ENCODE results near the gene BANF2.

The BANF2 gene

GRCh38 chr20:17669306-17669931 lies 30.3 kb upstream of the BANF2 start:
- TF ChIP-seq, protein P1, sequence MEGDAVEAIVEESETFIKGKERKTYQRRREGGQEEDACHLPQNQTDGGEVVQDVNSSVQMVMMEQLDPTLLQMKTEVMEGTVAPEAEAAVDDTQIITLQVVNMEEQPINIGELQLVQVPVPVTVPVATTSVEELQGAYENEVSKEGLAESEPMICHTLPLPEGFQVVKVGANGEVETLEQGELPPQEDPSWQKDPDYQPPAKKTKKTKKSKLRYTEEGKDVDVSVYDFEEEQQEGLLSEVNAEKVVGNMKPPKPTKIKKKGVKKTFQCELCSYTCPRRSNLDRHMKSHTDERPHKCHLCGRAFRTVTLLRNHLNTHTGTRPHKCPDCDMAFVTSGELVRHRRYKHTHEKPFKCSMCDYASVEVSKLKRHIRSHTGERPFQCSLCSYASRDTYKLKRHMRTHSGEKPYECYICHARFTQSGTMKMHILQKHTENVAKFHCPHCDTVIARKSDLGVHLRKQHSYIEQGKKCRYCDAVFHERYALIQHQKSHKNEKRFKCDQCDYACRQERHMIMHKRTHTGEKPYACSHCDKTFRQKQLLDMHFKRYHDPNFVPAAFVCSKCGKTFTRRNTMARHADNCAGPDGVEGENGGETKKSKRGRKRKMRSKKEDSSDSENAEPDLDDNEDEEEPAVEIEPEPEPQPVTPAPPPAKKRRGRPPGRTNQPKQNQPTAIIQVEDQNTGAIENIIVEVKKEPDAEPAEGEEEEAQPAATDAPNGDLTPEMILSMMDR (conservative IDR thresholded peaks at IDR 0.05; ENCODE audit: control insufficient read depth, insufficient read depth, low read depth, low read length), result no peak
- no peak overlapping the region for H3K4me3 ChIP-seq (ENCODE audit: control insufficient read depth, low read depth, low read length)
- DNase-seq (ENCODE audit: low read depth), result no peak

DNA sequence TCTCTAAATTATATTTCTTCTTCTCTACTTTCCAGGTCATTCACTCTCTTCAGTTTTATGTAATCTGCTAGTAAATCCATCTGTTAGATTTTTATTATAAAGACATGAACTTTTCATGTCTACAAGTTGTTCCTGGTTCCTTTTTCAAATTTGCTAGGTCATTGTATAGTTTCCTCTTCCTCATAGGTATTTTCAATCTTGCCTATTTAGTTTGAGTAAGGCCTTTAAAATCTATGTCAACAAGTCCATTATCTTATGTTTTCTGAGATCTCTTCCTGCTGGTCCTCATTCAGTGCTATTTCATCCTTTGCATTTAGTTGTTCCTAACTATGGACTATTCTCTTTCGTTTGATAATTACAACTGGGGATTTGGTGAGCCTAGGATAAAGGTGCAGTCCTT lies 28.8 kb upstream of the BANF2 start:
- no peak overlapping the region for H3K4me3 ChIP-seq (ENCODE audit: control insufficient read depth, low read depth, low read length)
- no peak for DNase-seq (ENCODE audit: low read depth)
- TF ChIP-seq, protein P1 (conservative IDR thresholded peaks at IDR 0.05; ENCODE audit: control insufficient read depth, insufficient read depth, low read depth, low read length), result no peak

DNA sequence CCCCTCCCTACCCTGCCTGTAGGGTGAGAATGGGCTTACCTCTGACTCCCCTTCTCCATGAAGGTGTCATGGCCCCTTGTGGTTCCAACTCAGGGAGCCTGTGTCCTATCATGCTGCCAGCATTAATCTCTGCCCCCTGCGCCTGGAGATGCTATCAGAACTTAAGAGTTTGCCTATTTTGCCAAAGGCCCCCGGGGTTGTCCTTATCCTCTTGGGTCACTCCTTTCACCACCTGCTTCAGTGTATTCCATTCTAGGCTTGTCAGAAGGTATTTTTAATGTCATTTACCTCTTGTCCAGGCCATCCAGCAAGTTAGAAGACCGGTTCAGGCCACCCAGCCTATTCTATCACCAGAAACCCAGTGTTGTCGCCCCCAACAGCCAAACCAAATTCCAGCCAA lies 28.2 kb upstream of the BANF2 start:
- TF ChIP-seq, protein P1 (conservative IDR thresholded peaks at IDR 0.05; ENCODE audit: control insufficient read depth, insufficient read depth, low read depth, low read length), result no peak
- no peak for DNase-seq (ENCODE audit: low read depth)
- no peak overlapping the region for H3K4me3 ChIP-seq (ENCODE audit: control insufficient read depth, low read depth, low read length)

DNA sequence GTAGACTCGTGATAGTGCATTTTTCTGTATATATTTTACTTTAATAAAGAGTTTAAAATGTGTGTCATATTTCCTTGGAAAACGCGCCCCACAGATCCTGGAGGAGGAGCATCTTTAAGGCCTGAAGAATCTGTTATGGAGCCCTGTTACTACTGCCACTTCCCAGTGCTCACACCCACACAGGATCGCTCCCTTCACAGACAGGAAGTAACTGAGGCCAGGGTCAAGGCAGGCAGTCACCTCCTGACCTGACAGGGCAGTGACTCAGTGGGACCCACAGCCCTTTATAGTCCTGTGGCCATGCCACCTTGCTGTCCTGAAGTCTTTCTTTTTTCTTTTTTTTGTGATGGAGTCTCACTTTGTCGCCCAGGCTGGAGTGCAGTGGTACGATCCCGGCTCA lies 26.7 kb upstream of the BANF2 start:
- no peak overlapping the region for H3K4me3 ChIP-seq (ENCODE audit: control insufficient read depth, low read depth, low read length)
- DNase-seq (ENCODE audit: low read depth), result no peak
- TF ChIP-seq, protein P1 (conservative IDR thresholded peaks at IDR 0.05; ENCODE audit: control insufficient read depth, insufficient read depth, low read depth, low read length), result no peak

DNA sequence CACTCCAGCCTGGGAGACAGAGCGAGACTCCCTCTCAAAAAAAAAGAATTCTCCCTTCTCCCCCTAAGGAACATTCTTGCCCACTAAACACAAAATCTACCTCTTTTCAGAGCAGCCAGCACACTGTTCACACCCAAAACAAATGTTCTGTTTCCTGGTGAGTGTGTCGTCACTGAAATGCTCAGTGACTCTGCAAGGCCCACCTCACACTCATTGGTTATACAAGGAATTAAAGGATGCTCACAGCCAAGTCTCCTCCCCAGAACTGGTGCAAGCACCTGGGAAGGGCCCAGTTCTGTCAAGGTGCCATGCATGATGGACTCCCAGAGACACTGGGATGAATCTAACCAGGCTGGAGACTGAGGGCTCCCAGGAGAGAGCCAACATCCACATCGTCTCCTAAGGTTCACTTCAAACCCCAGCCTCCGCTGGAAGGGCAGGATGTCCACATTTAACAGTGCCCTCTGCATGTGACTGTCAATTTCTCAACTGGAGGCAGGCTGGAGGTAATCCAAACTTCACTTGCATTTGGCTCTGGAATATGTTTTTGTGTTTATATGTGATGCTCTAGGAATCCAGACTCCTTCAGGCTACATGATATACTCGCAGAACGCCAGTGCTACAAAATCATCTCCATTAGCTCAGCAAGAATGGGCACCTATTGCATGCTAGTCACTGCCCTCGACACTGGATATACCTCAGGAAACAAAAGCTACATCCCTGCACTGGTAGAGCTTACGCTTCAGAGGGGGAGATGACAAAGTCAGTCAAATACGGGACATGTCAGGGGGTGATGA lies 24.8 kb upstream of the BANF2 start:
- no peak overlapping the region for H3K4me3 ChIP-seq (ENCODE audit: control insufficient read depth, low read depth, low read length)
- TF ChIP-seq, protein P1 (conservative IDR thresholded peaks at IDR 0.05; ENCODE audit: control insufficient read depth, insufficient read depth, low read depth, low read length), result no peak
- DNase-seq (ENCODE audit: low read depth), result peak; percentile 59

- no peak overlapping the region for H3K4me3 ChIP-seq (ENCODE audit: control insufficient read depth, low read depth, low read length)
- TF ChIP-seq, protein P1 (conservative IDR thresholded peaks at IDR 0.05; ENCODE audit: control insufficient read depth, insufficient read depth, low read depth, low read length), result no peak
- DNase-seq (ENCODE audit: low read depth), result no peak
These were observed 24.0 kb upstream of the BANF2 start for GRCh38 chr20:17675519-17676377.

All from fibroblast of mammary gland (primary cell).